Thyroid gland (tissue), 4 donors: ENCODE measurements around the gene CRYBG2. TPM values are rescaled to one million over a fixed set of nuclear protein-coding genes. Genes with fewer than 3 reads are reported as not detected.

Source experiments
- DNase-seq, 2 donors: peaks; one replicate each; pipeline ENCODE4 v3.0.0-alpha.2; 2019
- H3K27ac ChIP-seq, 3 donors: fragments of 200-600 bp; sonication (generic); 1 replicate in 2 of 3; 2 replicates in 1 of 3; pipeline ENCODE4 v1.5.1; 2016 to 2019; ENCODE audit warnings: mild to moderate bottlenecking in 1 of 3, moderate library complexity in 1 of 3
- H3K27me3 ChIP-seq: fragments of 200-600 bp; sonication (generic); one replicate; pipeline ENCODE4 v1.5.1; 2019
- H3K36me3 ChIP-seq, 2 donors: fragments of 200-600 bp; sonication (generic); one replicate each; pipeline ENCODE4 v1.5.1; 2016 to 2019
- H3K4me1 ChIP-seq, 2 donors: fragments of 200-600 bp; sonication (generic); one replicate each; pipeline ENCODE4 v1.5.1; 2017 to 2019
- H3K4me3 ChIP-seq, 3 donors: fragments of 200-600 bp; sonication (generic); replicated peaks in 1 of 3; 1 replicate in 2 of 3; 2 replicates in 1 of 3; pipeline ENCODE4 v1.5.1; 2016; ENCODE audit warnings: mild to moderate bottlenecking in 1 of 3
- H3K9me3 ChIP-seq: fragments of 200-600 bp; sonication (generic); one replicate; pipeline ENCODE4 v1.5.1; 2017
- CTCF ChIP-seq, 6 experiments: fragments of 200-600 bp in 3 of 6; fragments of 450-650 bp in 3 of 6; sonication (generic) in 3 of 6; IDR thresholded peaks; one replicate each; pipeline ENCODE4 v1.5.1; 2016 to 2019; ENCODE audit warnings: antibody characterized with exemption in 6 of 6, mild to moderate bottlenecking in 2 of 6, inconsistent platforms in 1 of 6, moderate library complexity in 1 of 6
- POLR2A ChIP-seq, 2 donors: fragments of 450-650 bp; IDR thresholded peaks; one replicate each; pipeline ENCODE4 v1.6.1; 2017; ENCODE audit warnings: antibody characterized with exemption in 2 of 2, mild to moderate bottlenecking in 2 of 2, moderate library complexity in 1 of 2
- WGBS, 2 donors: methylation state at CpG; one replicate each; pipeline ENCODE4 v1.1.5; 2017; 5-methylcytosine and 5-hydroxymethylcytosine counted together
- intact Hi-C: fragments of 100-400 bp; cut with DNase I; formaldehyde crosslinking; loops from one replicate; pipeline ENCODE4 v1.15.1; 2023
- total RNA-seq, 4 donors: library from RNA; depleted of rRNA; stranded (reverse); fragments of >200 nt; gene quantifications; one replicate each; pipeline ENCODE4 v1.2.3, GENCODE V29; 2016

Gene CRYBG2
- total RNA-seq, 4 donors from 2014 or later: not detected

GRCh38 chr1:26281971-26282370 lies 72.0 kb downstream of the CRYBG2 start:
- no peaks in the 10 kb centered on the region for H3K9me3 ChIP-seq
- no peak overlapping the region for H3K27ac ChIP-seq
- peaks cover 23 to 52% of the 10 kb centered on the region in 2 donors for H3K4me1 ChIP-seq
- peaks cover 6% of the 10 kb centered on the region in 2 donors for H3K36me3 ChIP-seq
- DNase-seq: no peak
- H3K4me3 ChIP-seq: no peak overlapping the region
- 60 to 69% methylated on average over 1 to 7 of the region's 15 CpGs for WGBS, 2 donors
- TF ChIP-seq CTCF (IDR thresholded peaks at IDR 0.05): no peak
- no peak for TF ChIP-seq POLR2A (IDR thresholded peaks at IDR 0.05)
- no peaks in the 10 kb centered on the region for H3K27me3 ChIP-seq
- intact Hi-C loops: no loop called here

GRCh38 chr1:26281091-26281958 lies 72.6 kb downstream of the CRYBG2 start:
- TF ChIP-seq POLR2A (IDR thresholded peaks at IDR 0.05) (no peak), CTCF (IDR thresholded peaks at IDR 0.05) (no peak)
- Histone ChIP-seq H3K4me3 (no peak overlapping the region), H3K27ac (no peak overlapping the region), H3K4me1 (peaks cover 23 to 59% of the 10 kb centered on the region in 2 donors), H3K9me3 (no peaks in the 10 kb centered on the region), H3K36me3 (peaks cover 6 to 7% of the 10 kb centered on the region in 2 donors), H3K27me3 (no peaks in the 10 kb centered on the region)
- no peak for DNase-seq
- 94 to 100% methylated on average over 5 of the region's 5 CpGs for WGBS, 2 donors
- intact Hi-C loops: no loop called here

GRCh38 chr1:26280333-26281042 lies 73.4 kb downstream of the CRYBG2 start:
- Histone ChIP-seq H3K36me3 (peaks cover 6 to 7% of the 10 kb centered on the region in 2 donors), H3K27ac (peak overlapping the region; percentile 85 to 96 (median 89)), H3K9me3 (no peaks in the 10 kb centered on the region), H3K4me1 (peaks cover 23 to 67% of the 10 kb centered on the region in 2 donors), H3K4me3 (peak overlapping the region; percentile 77 to 78 (median 78)), H3K27me3 (no peaks in the 10 kb centered on the region)
- DNase-seq: peak; percentile 22 to 40
- TF ChIP-seq POLR2A (IDR thresholded peaks at IDR 0.05) (no peak), CTCF (IDR thresholded peaks at IDR 0.05) (no peak)
- 21 to 30% methylated on average over 15 to 18 of the region's 20 CpGs for WGBS, 2 donors
- intact Hi-C loops: no loop called here

GRCh38 chr1:26279456-26280332 lies 74.2 kb downstream of the CRYBG2 start, which contains the start of gene SH3BGRL3:
Gene SH3BGRL3, plus strand, starts transcription at chr1:26280086. Its CDS starts 70 bp downstream, at chr1:26280156.
- intact Hi-C loops: loop anchor here (5.0 kb wide), 1 partner anchor 43 kb away; no protein-coding TSS in a partner anchor
- peak within 1 kb of the TSS; percentile 77 to 78 (median 78) for H3K4me3 ChIP-seq
- H3K36me3 ChIP-seq: peaks cover 6 to 7% of the 10 kb centered on the region in 2 donors
- no peaks in the 10 kb centered on the region for H3K27me3 ChIP-seq
- H3K27ac ChIP-seq: peak within 1 kb of the TSS; percentile 85 to 96 (median 89)
- H3K4me1 ChIP-seq: peaks cover 23 to 67% of the 10 kb centered on the region in 2 donors
- TF ChIP-seq CTCF (IDR thresholded peaks at IDR 0.05) (peak in 3 of 6 experiments; percentile 19 to 45 (median 32)), POLR2A (IDR thresholded peaks at IDR 0.05) (peak; percentile 75 to 89)
- H3K9me3 ChIP-seq: no peaks in the 10 kb centered on the region
- WGBS, 2 donors: 3 to 6% methylated on average over 20 to 51 of the region's 66 CpGs
- peak; percentile 88 for DNase-seq
